Lung (tissue), 12 donors: ENCODE data around the gene GATA1. TPM values are rescaled to one million over a fixed set of nuclear protein-coding genes. Genes with fewer than 3 reads are reported as not detected.

Experiments
- ATAC-seq: fragments of 200-7000 bp; cut with Tn5 transposase; one replicate; pipeline ENCODE4 v1.9.1; 2020; ENCODE audit warnings: moderate number of reproducible peaks; ENCODE audit not compliant: insufficient read depth, low FRiP score
- DNase-seq, 3 donors: peaks; one replicate each; pipeline ENCODE4 v3.0.0-alpha.2; 2013 to 2017
- H3K27ac ChIP-seq, 2 donors: one replicate each; pipeline ENCODE4 v1.5.1; 2013; ENCODE audit warnings: mild to moderate bottlenecking in 2 of 2, moderate library complexity in 2 of 2, control low read depth in 1 of 2, inconsistent platforms in 1 of 2, low read depth in 1 of 2, low read length in 1 of 2
- H3K27me3 ChIP-seq, 3 donors: one replicate each; pipeline ENCODE4 v1.5.1; 2013; ENCODE audit warnings: low read length in 2 of 3; ENCODE audit not compliant: control insufficient read depth in 3 of 3, insufficient read depth in 3 of 3
- H3K36me3 ChIP-seq, 4 donors: one replicate each; pipeline ENCODE4 v1.5.1; 2013; ENCODE audit warnings: low read length in 4 of 4, mild to moderate bottlenecking in 1 of 4, moderate library complexity in 1 of 4; ENCODE audit not compliant: control insufficient read depth in 4 of 4, insufficient read depth in 4 of 4
- H3K4me1 ChIP-seq, 5 donors: one replicate each; pipeline ENCODE4 v1.5.1; 2013; ENCODE audit warnings: low read length in 5 of 5, mild to moderate bottlenecking in 2 of 5, moderate library complexity in 1 of 5; ENCODE audit not compliant: control insufficient read depth in 5 of 5, insufficient read depth in 5 of 5
- H3K4me3 ChIP-seq: one replicate; pipeline ENCODE4 v1.5.1; 2013; ENCODE audit warnings: mild to moderate bottlenecking, control low read depth, moderate library complexity
- H3K9ac ChIP-seq, 2 donors: one replicate each; pipeline ENCODE4 v1.5.1; 2013; ENCODE audit warnings: low read length in 2 of 2, control low read depth in 1 of 2; ENCODE audit not compliant: insufficient read depth in 1 of 2
- H3K9me3 ChIP-seq, 4 donors: one replicate each; pipeline ENCODE4 v1.5.1; 2013; ENCODE audit warnings: low read length in 3 of 4, mild to moderate bottlenecking in 1 of 4, moderate library complexity in 1 of 4; ENCODE audit not compliant: control insufficient read depth in 4 of 4, insufficient read depth in 3 of 4
- WGBS, 2 donors: extraction: QIAGEN DNeasy Blood & Tissue Kit; methylation state at CpG; one replicate each; pipeline ENCODE4 v1.1.7; 2013; 5-methylcytosine and 5-hydroxymethylcytosine counted together
- polyA plus RNA-seq, 2 donors: library from polyadenylated mRNA; stranded (reverse); fragments of 200-250 nt; gene quantifications; one replicate each; pipeline ENCODE4 v1.2.1, GENCODE V29; 2013
- total RNA-seq, 2 donors: library from RNA; depleted of rRNA in 1 of 2; stranded (reverse); fragments of >200 nt in 1 of 2; gene quantifications; one replicate each; pipeline ENCODE4 v1.2.1, GENCODE V29; 2014 to 2021
- TF ChIP-seq, protein P1 (sequence below): IDR thresholded peaks from 2 replicates; pipeline ENCODE4 v1.5.1; 2012; ENCODE audit warnings: mild to moderate bottlenecking; ENCODE audit errors: control extremely low read depth, extremely low read depth
- donor health status: control.
- donor health status: control.
- donor health status: Bipolar disorder and iron deficiency.
- donor health status: healthy.
- donor health status: DM: yes; HTN: yes; CAD: no.

GATA1 gene
- total and polyA plus RNA-seq, 4 donors: 0.43 to 1.5 (median 0.90) TPM

GRCh38 chrX:48786825-48787504, 575 bp downstream of the GATA1 start:
- Histone ChIP-seq H3K27ac (no peak overlapping the region), H3K36me3 (no peaks in the 10 kb centered on the region), H3K27me3 (no peaks in the 10 kb centered on the region), H3K9ac (no peak overlapping the region), H3K4me3 (no peak overlapping the region), H3K9me3 (peaks cover 0 to 3% (median 0%) of the 10 kb centered on the region in 4 donors), H3K4me1 (no peaks in the 10 kb centered on the region)
- WGBS, 2 donors: 64 to 83% methylated on average over 6 of the region's 6 CpGs
- TF ChIP-seq, protein P1, sequence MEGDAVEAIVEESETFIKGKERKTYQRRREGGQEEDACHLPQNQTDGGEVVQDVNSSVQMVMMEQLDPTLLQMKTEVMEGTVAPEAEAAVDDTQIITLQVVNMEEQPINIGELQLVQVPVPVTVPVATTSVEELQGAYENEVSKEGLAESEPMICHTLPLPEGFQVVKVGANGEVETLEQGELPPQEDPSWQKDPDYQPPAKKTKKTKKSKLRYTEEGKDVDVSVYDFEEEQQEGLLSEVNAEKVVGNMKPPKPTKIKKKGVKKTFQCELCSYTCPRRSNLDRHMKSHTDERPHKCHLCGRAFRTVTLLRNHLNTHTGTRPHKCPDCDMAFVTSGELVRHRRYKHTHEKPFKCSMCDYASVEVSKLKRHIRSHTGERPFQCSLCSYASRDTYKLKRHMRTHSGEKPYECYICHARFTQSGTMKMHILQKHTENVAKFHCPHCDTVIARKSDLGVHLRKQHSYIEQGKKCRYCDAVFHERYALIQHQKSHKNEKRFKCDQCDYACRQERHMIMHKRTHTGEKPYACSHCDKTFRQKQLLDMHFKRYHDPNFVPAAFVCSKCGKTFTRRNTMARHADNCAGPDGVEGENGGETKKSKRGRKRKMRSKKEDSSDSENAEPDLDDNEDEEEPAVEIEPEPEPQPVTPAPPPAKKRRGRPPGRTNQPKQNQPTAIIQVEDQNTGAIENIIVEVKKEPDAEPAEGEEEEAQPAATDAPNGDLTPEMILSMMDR: no peak
- DNase-seq (no peak), ATAC-seq (no peak)

- Histone ChIP-seq H3K9ac (no peak overlapping the region), H3K27ac (no peak overlapping the region), H3K4me1 (no peaks in the 10 kb centered on the region), H3K4me3 (no peak overlapping the region), H3K36me3 (no peaks in the 10 kb centered on the region), H3K9me3 (peaks cover 0 to 3% (median 0%) of the 10 kb centered on the region in 4 donors), H3K27me3 (no peaks in the 10 kb centered on the region)
- DNase-seq (no peak), ATAC-seq (no peak)
- TF ChIP-seq, protein P1: no peak
- 55 to 79% methylated on average over 14 to 17 of the region's 17 CpGs for WGBS, 2 donors
Observed at GRCh38 chrX:48787505-48788443, 1.4 kb downstream of the GATA1 start.

GRCh38 chrX:48789366-48790220, 3.2 kb downstream of the GATA1 start:
- no peak for DNase-seq
- WGBS, 2 donors: 18 to 64% methylated on average over 6 to 7 of the region's 7 CpGs

More at GRCh38 chrX:48789366-48790220, 3.2 kb downstream of the GATA1 start:
- Histone ChIP-seq H3K4me1 (peaks cover 0 to under 1% (median 0%) of the 10 kb centered on the region in 5 donors), H3K9me3 (peaks cover 0 to 3% (median 0%) of the 10 kb centered on the region in 4 donors), H3K27ac (no peak overlapping the region), H3K36me3 (no peaks in the 10 kb centered on the region), H3K4me3 (no peak overlapping the region), H3K9ac (no peak overlapping the region), H3K27me3 (no peaks in the 10 kb centered on the region)
- TF ChIP-seq, protein P1: no peak
- no peak for ATAC-seq
